ENCODE data around the gene CPTP.

GRCh38 chr1:1376551-1377226 lies 52.1 kb downstream of the CPTP start:
- no peak for TF ChIP-seq EGR1 (IDR thresholded peaks at IDR 0.05)
- no peak for TF ChIP-seq EP300 (IDR thresholded peaks at IDR 0.05; ENCODE audit: borderline replicate concordance)
- no peak for TF ChIP-seq FOXM1 (IDR thresholded peaks at IDR 0.05; ENCODE audit: borderline replicate concordance, low read depth)
- TF ChIP-seq TAF1 (IDR thresholded peaks at IDR 0.05; ENCODE audit: low read depth): no peak
- no peak for TF ChIP-seq RAD21 (IDR thresholded peaks at IDR 0.05; ENCODE audit: low read depth)
- TF ChIP-seq NFIC (IDR thresholded peaks at IDR 0.05): no peak
- TF ChIP-seq CEBPB (IDR thresholded peaks at IDR 0.05): no peak
- TF ChIP-seq TCF12 (IDR thresholded peaks at IDR 0.05; ENCODE audit: low read depth): no peak
- TF ChIP-seq MAX (IDR thresholded peaks at IDR 0.05): no peak
- no peak for TF ChIP-seq REST (IDR thresholded peaks at IDR 0.05; ENCODE audit: low read depth)
- TF ChIP-seq ZBTB7A (IDR thresholded peaks at IDR 0.05; ENCODE audit: low read depth): no peak
- TF ChIP-seq YY1 (IDR thresholded peaks at IDR 0.05; ENCODE audit: low read depth): no peak

Measured in Ishikawa (cell line).